Smooth muscle cell (in vitro differentiated cells): Measurements from ENCODE around the gene MYO15B. TPM values are rescaled to one million over a fixed set of nuclear protein-coding genes. Genes with fewer than 3 reads are reported as not detected.
"Not testable (repeated sequence)": the region's sequence is repeated elsewhere in the genome, so short reads cannot be mapped to it uniquely, and the experiment has no call there.

Experiments used
- DNase-seq: peaks from one replicate; lab custom pipeline; 2025; ENCODE audit not compliant: unreplicated experiment; lab: John Stamatoyannopoulos, UW
- H2AFZ ChIP-seq: fragments of 200-600 bp; sonication (generic); 2 replicates; pipeline ENCODE4 v1.6.0; 2016; ENCODE audit warnings: antibody characterized with exemption, low read depth, mild to moderate bottlenecking
- H3F3A ChIP-seq: fragments of 200-600 bp; sonication (generic); 2 replicates; pipeline ENCODE4 v1.6.0; 2017; ENCODE audit warnings: antibody characterized with exemption, low read depth
- H3K27ac ChIP-seq: fragments of 200-600 bp; sonication (generic); 2 replicates; pipeline ENCODE4 v1.5.1; 2016; ENCODE audit warnings: low read depth, mild to moderate bottlenecking
- H3K27me3 ChIP-seq: fragments of 200-600 bp; sonication (generic); 2 replicates; pipeline ENCODE4 v1.6.1; 2016; ENCODE audit warnings: low read depth, mild to moderate bottlenecking
- H3K36me3 ChIP-seq: fragments of 200-600 bp; sonication (generic); 2 replicates; pipeline ENCODE4 v1.5.1; 2016; ENCODE audit warnings: low read depth
- H3K4me1 ChIP-seq: fragments of 200-600 bp; sonication (generic); 2 replicates; pipeline ENCODE4 v1.5.1; 2016; ENCODE audit warnings: low read depth
- H3K4me2 ChIP-seq: fragments of 200-600 bp; sonication (generic); 2 replicates; pipeline ENCODE4 v1.6.0; 2016; ENCODE audit warnings: mild to moderate bottlenecking
- H3K4me3 ChIP-seq: fragments of 200-600 bp; sonication (generic); 2 replicates; pipeline ENCODE4 v1.5.1; 2016; ENCODE audit warnings: mild to moderate bottlenecking
- H3K79me2 ChIP-seq: fragments of 200-600 bp; sonication (generic); 2 replicates; pipeline ENCODE4 v1.6.0; 2016; ENCODE audit warnings: low read depth, mild to moderate bottlenecking
- H3K9ac ChIP-seq: fragments of 200-600 bp; sonication (generic); 2 replicates; pipeline ENCODE4 v1.6.0; 2016; ENCODE audit warnings: low read depth
- H3K9me3 ChIP-seq: fragments of 200-600 bp; sonication (generic); replicated peaks from 2 replicates; pipeline ENCODE4 v1.5.1; 2016; ENCODE audit warnings: low read depth
- H4K20me1 ChIP-seq: fragments of 200-600 bp; sonication (generic); 2 replicates; pipeline ENCODE4 v1.6.0; 2016; ENCODE audit warnings: low read depth
- WGBS: methylation state at CpG from one replicate; pipeline ENCODE4 v1.1.7; 2016; ENCODE audit warnings: low lambda C conversion rate; 5-methylcytosine and 5-hydroxymethylcytosine counted together
- polyA plus RNA-seq: library from polyadenylated mRNA; unstranded; fragments of >200 nt; fragmentation: Nextera tagmentation; extraction: Ambion mirVana; gene quantifications from 2 replicates; pipeline ENCODE4 v1.2.1, GENCODE V29; 2016
- total RNA-seq: library from RNA; depleted of rRNA; stranded (reverse); fragments of >200 nt; gene quantifications from 2 replicates; pipeline ENCODE4 v1.2.3, GENCODE V29; 2014
- TF ChIP-seq, protein P1 (sequence below): fragments of 200-600 bp; sonication (generic); IDR thresholded peaks from 2 replicates; pipeline ENCODE4 v1.5.1; 2017; ENCODE audit warnings: borderline replicate concordance, mild to moderate bottlenecking, antibody characterized with exemption; ENCODE audit not compliant: insufficient read depth, poor library complexity, severe bottlenecking

The MYO15B gene
- total and polyA plus RNA-seq, 2 experiments from 2014 or later = 14.7 to 17.5 TPM

DNA sequence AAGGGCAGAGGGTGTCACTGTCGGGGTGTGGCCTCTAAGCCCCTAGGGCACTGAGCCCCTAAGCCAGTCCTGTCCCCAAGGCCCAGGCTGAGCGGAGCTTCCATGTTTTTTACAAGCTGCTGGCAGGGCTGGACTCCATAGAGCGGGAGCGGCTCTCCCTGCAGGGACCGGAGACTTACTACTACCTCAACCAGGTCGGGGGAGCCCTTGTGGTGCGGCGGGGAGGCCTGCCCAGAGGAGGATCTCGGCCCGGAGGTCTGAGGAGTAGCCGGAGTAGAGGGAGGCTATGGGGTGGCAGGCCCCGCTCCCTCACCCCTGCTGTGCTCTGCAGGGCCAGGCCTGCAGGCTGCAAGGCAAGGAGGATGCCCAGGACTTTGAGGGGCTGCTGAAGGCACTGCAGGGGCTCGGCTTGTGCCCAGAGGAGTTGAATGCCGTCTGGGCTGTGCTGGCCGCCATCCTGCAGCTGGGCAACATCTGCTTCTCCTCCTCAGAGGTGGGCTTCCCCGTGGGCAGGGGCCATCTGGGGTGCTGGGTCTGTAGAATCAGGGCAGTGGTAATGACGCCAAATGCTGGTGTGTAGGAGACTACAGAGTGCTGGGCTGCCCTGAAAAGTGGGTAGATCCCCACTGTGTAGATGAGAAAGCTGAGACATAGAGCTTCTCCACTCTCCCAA lies 4.9 kb downstream of the MYO15B start:
- DNase-seq = no peak
- Histone ChIP-seq H3K27me3 (no peaks in the 10 kb centered on the region), H3K4me2 (no peak overlapping the region), H3K9me3 (no peaks in the 10 kb centered on the region), H3K36me3 (no peaks in the 10 kb centered on the region), H3K4me3 (no peak overlapping the region), H3K79me2 (no peaks in the 10 kb centered on the region), H4K20me1 (no peaks in the 10 kb centered on the region), H2AFZ (no peak overlapping the region), H3F3A (peaks cover 4% of the 10 kb centered on the region), H3K27ac (no peak overlapping the region), H3K4me1 (no peaks in the 10 kb centered on the region), H3K9ac (no peak overlapping the region)
- 91% methylated on average over 14 of the region's 17 CpGs for WGBS
- TF ChIP-seq, protein P1, sequence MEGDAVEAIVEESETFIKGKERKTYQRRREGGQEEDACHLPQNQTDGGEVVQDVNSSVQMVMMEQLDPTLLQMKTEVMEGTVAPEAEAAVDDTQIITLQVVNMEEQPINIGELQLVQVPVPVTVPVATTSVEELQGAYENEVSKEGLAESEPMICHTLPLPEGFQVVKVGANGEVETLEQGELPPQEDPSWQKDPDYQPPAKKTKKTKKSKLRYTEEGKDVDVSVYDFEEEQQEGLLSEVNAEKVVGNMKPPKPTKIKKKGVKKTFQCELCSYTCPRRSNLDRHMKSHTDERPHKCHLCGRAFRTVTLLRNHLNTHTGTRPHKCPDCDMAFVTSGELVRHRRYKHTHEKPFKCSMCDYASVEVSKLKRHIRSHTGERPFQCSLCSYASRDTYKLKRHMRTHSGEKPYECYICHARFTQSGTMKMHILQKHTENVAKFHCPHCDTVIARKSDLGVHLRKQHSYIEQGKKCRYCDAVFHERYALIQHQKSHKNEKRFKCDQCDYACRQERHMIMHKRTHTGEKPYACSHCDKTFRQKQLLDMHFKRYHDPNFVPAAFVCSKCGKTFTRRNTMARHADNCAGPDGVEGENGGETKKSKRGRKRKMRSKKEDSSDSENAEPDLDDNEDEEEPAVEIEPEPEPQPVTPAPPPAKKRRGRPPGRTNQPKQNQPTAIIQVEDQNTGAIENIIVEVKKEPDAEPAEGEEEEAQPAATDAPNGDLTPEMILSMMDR = no peak

DNA sequence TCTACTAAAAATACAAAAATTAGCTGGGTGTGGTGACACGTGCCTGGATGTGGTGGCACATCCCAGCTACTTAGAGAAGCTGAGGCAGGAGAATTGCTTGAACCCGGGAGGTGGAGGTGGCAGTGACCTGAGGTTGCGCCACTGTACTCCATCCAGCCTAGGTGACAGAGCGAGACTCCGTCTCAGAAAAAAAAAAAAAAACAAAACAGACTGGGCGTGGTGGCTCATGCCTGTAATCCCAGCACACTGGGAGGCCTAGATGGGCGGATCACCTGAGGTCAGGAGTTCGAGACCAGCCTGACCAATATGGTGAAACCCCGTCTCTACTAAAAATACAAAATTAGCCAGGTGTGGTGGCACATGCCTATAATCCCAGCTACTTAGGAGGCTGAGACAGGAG lies 5.8 kb downstream of the MYO15B start:
- not testable (repeated sequence) for H3K4me2 ChIP-seq, H3K36me3 ChIP-seq, DNase-seq, H2AFZ ChIP-seq, H3K9ac ChIP-seq, H3K4me3 ChIP-seq, H3K27me3 ChIP-seq, H3F3A ChIP-seq, H3K4me1 ChIP-seq, H3K27ac ChIP-seq, H3K79me2 ChIP-seq, H4K20me1 ChIP-seq, H3K9me3 ChIP-seq
- WGBS = 87% methylated on average over 9 of the region's 9 CpGs

DNA sequence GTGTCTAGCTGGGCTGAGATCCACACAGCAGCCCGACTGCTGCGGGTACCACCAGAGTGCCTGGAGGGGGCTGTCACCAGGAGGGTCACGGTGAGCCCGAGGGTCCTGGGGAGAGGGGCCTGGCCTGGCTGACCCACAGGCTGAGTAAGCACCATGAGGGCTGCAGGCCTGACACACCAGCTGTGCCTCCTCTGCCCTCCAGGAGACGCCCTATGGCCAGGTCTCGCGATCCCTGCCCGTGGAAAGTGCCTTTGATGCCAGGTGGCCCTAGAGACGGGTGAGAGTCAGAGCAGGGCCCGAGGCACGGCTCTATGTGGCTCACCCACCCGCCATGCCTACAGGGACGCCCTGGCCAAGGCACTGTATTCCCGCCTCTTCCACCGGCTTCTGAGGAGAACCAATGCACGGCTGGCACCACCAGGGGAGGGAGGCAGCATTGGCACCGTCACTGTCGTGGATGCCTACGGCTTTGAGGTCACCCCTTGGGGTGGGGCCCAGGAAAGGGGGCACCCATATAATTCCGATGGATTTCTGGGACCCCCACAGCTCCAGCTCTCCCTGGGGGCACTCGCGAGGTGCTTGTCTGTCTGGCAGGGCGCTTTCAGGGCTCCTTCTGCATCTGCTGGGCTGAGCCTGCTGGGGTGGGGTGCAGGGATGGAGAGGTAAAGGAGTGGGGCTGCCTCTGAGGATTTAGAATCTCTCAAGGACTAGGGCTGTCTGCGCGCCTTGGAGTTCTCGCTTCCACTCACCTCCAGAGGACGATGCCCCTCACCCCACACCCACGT lies 7.1 kb downstream of the MYO15B start:
- 94% methylated on average over 23 of the region's 28 CpGs for WGBS
- Histone ChIP-seq H3K27ac (no peak overlapping the region), H3K36me3 (no peaks in the 10 kb centered on the region), H3K4me2 (no peak overlapping the region), H3F3A (no peaks in the 10 kb centered on the region), H2AFZ (no peak overlapping the region), H4K20me1 (no peaks in the 10 kb centered on the region), H3K4me1 (no peaks in the 10 kb centered on the region), H3K4me3 (no peak overlapping the region), H3K9ac (no peak overlapping the region), H3K79me2 (no peaks in the 10 kb centered on the region), H3K9me3 (no peaks in the 10 kb centered on the region), H3K27me3 (no peaks in the 10 kb centered on the region)
- no peak for DNase-seq
- TF ChIP-seq, protein P1 = no peak

DNA sequence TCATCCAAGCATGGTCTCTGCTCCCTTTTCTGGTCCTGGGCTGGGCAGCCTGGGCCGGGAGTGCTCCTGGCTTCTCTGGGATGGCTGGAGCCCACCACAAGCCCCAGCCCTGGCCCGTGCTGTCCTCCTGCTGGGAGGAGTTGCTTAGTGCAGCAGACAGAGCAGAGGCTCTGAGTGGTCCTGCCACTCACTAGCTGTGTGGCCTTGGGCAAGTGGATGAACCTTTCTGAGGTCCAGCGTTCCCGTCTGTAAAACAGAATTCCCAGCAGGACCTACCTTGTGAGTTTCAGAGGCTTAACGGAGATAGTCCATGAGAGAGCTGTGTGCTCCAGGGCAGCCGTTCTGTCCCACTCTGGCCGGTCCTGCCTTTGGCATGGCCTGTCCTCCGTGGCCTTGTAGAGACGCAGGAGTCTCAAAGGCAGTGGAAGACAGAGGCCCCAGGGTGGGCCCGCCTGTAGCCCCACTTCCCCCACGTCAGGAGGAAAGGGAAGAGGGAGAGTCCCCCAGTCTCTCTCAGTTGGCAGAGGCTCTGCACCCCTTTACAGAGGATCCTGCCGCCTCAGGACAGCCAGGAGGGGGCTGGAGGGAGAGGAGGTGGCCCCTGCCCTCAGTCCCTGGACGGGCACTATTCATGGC lies 7.8 kb downstream of the MYO15B start:
- no peak overlapping the region for H3K4me3 ChIP-seq
- TF ChIP-seq, protein P1 = no peak
- H4K20me1 ChIP-seq = no peaks in the 10 kb centered on the region
- no peaks in the 10 kb centered on the region for H3K4me1 ChIP-seq
- H2AFZ ChIP-seq = no peak overlapping the region
- no peaks in the 10 kb centered on the region for H3K27me3 ChIP-seq
- no peaks in the 10 kb centered on the region for H3K9me3 ChIP-seq
- no peaks in the 10 kb centered on the region for H3K79me2 ChIP-seq
- H3K9ac ChIP-seq = no peak overlapping the region
- H3K4me2 ChIP-seq = no peak overlapping the region
- H3K27ac ChIP-seq = no peak overlapping the region
- no peaks in the 10 kb centered on the region for H3F3A ChIP-seq
- DNase-seq = no peak
- WGBS = 87% methylated on average over 13 of the region's 13 CpGs
- H3K36me3 ChIP-seq = no peaks in the 10 kb centered on the region
